Erythroblast (primary cell): ENCODE data around the gene ASPM.

ENCODE experiments used
- GATA1 ChIP-seq: IDR thresholded peaks from 2 replicates; pipeline ENCODE4 v1.6.1; 2011; ENCODE audit warnings: low read depth, mild to moderate bottlenecking, control low read depth, low read length, moderate library complexity
- POLR2A ChIP-seq: IDR thresholded peaks from 2 replicates; pipeline ENCODE4 v1.6.1; 2011; ENCODE audit warnings: mild to moderate bottlenecking, low read length

- TF ChIP-seq POLR2A (no peak), GATA1 (no peak)
These were observed 36.2 kb upstream of the ASPM start for GRCh38 chr1:197182716-197183115.
